ENCODE data around the gene SPART. TPM values are rescaled to one million over a fixed set of nuclear protein-coding genes. Genes with fewer than 3 reads are reported as not detected.
"Not testable (repeated sequence)": the region's sequence is repeated elsewhere in the genome, so short reads cannot be mapped to it uniquely, and the experiment has no call there.

The SPART gene
- total RNA-seq, 6 experiments from 2014 or later: 54.3 to 67.1 (median 58.6) TPM

DNA sequence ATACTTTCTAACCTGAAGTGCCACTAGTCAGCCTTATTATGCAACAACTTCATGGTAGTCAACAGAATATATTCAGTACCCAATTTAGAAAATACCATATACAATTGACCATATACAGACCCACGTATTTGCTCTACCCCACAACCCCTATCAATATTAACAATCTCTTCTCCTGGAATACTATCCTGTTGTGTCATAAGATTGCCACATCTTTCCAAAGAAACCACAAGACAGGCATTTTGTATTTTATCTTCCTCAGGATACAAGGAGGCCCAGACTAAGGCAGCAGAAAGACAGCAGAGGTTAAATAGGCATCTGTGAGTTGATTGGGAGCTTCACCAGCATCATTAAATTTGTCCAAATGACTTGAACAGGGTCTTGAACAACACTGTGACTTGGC, 4.5 kb downstream of the SPART start:
- TF ChIP-seq, protein P1, sequence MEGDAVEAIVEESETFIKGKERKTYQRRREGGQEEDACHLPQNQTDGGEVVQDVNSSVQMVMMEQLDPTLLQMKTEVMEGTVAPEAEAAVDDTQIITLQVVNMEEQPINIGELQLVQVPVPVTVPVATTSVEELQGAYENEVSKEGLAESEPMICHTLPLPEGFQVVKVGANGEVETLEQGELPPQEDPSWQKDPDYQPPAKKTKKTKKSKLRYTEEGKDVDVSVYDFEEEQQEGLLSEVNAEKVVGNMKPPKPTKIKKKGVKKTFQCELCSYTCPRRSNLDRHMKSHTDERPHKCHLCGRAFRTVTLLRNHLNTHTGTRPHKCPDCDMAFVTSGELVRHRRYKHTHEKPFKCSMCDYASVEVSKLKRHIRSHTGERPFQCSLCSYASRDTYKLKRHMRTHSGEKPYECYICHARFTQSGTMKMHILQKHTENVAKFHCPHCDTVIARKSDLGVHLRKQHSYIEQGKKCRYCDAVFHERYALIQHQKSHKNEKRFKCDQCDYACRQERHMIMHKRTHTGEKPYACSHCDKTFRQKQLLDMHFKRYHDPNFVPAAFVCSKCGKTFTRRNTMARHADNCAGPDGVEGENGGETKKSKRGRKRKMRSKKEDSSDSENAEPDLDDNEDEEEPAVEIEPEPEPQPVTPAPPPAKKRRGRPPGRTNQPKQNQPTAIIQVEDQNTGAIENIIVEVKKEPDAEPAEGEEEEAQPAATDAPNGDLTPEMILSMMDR (IDR thresholded peaks at IDR 0.05): no peak
- Mint-ChIP-seq H3K4me3 (peak overlapping the region; percentile 55), H3K4me1 (ENCODE audit: low read depth) (peaks cover 78% of the 10 kb centered on the region), H3K36me3 (ENCODE audit: low read depth) (peaks cover 32% of the 10 kb centered on the region), H3K27me3 (ENCODE audit: insufficient read depth) (peaks cover 3% of the 10 kb centered on the region; the same call in 1 of the 2 replicates), H3K9me3 (no peaks in the 10 kb centered on the region), H3K27ac (peak overlapping the region; percentile 71)
- DNase-seq: peak; percentile 60

DNA sequence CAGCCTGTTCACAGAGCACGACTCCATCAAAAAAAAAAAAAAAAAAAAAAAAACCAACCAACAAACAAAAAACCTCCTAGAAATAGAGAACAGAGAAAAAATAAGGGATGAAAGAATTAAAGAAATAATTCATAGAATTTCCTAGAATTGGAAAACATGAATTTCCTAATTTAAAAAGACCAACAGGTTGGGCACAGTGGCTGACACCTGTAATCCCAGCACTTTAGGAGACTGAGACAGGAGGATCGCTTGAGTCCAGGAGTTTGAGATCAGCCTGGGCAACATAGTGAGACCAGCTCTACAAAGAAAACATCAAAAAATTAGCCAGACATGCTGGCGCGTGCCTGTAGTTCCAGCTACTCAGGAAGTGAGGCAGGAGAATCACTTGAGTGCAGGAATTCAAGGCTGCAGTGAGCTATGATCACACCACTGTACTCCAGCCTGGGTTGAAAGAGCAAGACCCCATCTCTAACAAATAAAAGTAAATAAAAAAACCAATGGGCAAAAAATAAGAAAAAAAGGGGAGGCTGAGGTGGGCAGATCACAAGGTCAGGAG, 6.5 kb downstream of the SPART start:
- H3K4me1 Mint-ChIP-seq (ENCODE audit: low read depth): peaks cover 84% of the 10 kb centered on the region
- TF ChIP-seq, protein P1 (IDR thresholded peaks at IDR 0.05): no peak
- DNase-seq: no peak
- no peak overlapping the region for H3K4me3 Mint-ChIP-seq
- H3K27ac Mint-ChIP-seq: no peak overlapping the region
- peaks cover 3% of the 10 kb centered on the region; the same call in 1 of the 2 replicates for H3K27me3 Mint-ChIP-seq (ENCODE audit: insufficient read depth)
- H3K36me3 Mint-ChIP-seq (ENCODE audit: low read depth): peaks cover 32% of the 10 kb centered on the region
- no peaks in the 10 kb centered on the region for H3K9me3 Mint-ChIP-seq

DNA sequence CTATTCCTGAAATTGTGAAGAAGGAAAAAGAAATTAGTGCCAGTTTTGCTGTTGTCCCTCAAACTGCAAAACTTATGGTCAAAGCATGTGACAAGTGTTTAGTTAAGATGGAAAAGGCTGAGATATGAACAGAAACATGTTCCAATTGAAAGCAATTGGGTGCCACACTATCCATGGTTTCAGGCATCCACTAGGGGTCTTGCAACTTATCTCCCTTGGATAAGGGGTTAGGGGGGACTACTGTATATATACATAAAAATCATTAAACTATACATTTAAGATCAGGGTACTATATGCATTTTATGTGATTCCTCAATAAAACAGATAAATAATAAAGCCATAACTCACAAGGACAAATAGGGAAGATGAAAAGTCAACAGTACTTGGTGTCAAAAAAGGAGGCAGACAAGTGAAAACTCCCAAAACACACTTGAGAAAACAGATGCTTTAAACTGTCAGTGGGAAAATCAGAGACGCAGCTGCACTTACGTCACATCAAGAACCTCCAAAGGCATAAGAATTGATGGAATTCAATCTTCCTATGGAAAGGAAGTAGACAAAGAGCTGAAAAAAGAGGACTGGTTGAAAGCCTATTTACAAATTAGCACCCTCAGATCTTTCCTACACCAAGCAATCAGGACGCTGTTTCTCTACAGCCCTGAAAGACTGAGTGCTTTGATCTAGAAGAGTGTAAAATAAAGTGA, 8.1 kb downstream of the SPART start:
- no peak for DNase-seq
- H3K27me3 Mint-ChIP-seq (ENCODE audit: insufficient read depth): no peaks in the 10 kb centered on the region
- no peak overlapping the region for H3K4me3 Mint-ChIP-seq
- H3K9me3 Mint-ChIP-seq: no peaks in the 10 kb centered on the region
- TF ChIP-seq, protein P1 (IDR thresholded peaks at IDR 0.05): no peak
- H3K36me3 Mint-ChIP-seq (ENCODE audit: low read depth): peaks cover 31% of the 10 kb centered on the region
- peaks cover 83% of the 10 kb centered on the region for H3K4me1 Mint-ChIP-seq (ENCODE audit: low read depth)
- no peak overlapping the region for H3K27ac Mint-ChIP-seq

DNA sequence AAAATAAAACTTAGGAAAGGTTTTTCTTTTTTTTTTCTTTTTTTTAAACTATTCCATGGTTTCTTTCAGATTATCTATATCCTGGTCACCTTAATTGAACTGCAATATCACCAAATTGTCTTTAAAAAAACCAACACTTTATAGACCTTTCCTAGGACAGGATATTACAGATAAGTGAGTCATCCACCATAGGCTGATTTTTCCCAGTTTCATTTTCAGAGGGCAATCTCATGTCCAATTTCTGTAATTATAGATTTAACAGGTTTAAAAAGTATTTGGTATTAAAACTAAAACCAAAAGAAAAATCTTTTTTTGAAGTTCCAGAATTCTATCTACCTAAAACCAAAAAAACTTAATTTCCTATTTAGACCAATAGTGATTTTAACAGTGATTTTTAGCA, 13.2 kb downstream of the SPART start:
- no peak for DNase-seq
- no peaks in the 10 kb centered on the region for H3K9me3 Mint-ChIP-seq
- peak overlapping the region; percentile 36; the same call in 1 of the 2 replicates for H3K27ac Mint-ChIP-seq
- H3K4me3 Mint-ChIP-seq: peak overlapping the region; percentile 53
- no peaks in the 10 kb centered on the region for H3K27me3 Mint-ChIP-seq (ENCODE audit: insufficient read depth)
- H3K36me3 Mint-ChIP-seq (ENCODE audit: low read depth): peaks cover 54% of the 10 kb centered on the region
- peaks cover 53% of the 10 kb centered on the region for H3K4me1 Mint-ChIP-seq (ENCODE audit: low read depth)
- TF ChIP-seq, protein P1 (IDR thresholded peaks at IDR 0.05): no peak

DNA sequence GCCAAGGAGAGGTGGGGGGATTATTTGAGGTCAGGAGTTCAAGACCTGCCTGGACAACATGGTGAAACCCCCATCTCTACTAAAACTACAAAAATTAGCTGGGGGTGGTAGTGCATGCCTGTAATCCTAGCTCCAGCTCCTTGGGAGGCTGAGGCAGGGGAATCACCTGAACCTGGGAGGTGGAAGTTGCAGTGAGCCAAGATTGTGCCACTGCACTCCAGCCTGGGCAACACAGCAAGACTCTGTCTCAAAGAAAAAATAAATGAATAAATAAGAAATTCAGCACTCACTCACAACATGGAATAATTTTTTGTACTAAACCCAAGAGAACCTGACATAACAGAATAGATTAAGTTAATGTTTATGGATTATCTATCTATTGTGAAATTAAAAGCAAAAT, 13.9 kb downstream of the SPART start:
- not testable (repeated sequence) for H3K4me3 Mint-ChIP-seq; H3K9me3 Mint-ChIP-seq; DNase-seq; H3K27me3 Mint-ChIP-seq (ENCODE audit: insufficient read depth)
- Mint-ChIP-seq H3K36me3 (ENCODE audit: low read depth) (peaks cover 53% of the 10 kb centered on the region), H3K4me1 (ENCODE audit: low read depth) (peaks cover 47% of the 10 kb centered on the region), H3K27ac (peak overlapping the region; percentile 11; the same call in 1 of the 2 replicates)

DNA sequence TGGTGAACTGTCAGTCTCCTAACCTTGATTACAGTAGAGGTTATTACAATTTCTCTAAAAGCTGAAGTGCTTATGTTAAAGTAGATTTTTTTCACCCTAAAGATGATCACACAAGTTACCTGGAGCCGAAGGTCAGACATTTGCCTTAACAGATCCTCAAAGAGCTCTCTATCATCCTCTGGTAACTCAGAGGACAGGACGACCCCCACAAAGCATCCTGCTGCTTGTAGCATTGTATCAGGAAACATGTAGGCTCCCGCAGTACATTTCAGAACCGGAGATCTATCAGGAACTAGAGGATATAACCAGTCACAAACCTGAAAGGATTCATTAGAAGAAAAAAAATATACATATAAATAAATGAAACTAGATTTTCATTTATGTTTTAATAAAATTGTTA, 14.9 kb downstream of the SPART start:
- Mint-ChIP-seq H3K27ac (no peak overlapping the region), H3K27me3 (ENCODE audit: insufficient read depth) (no peaks in the 10 kb centered on the region), H3K4me3 (no peak overlapping the region), H3K4me1 (ENCODE audit: low read depth) (peaks cover 43% of the 10 kb centered on the region), H3K9me3 (no peaks in the 10 kb centered on the region), H3K36me3 (ENCODE audit: low read depth) (peaks cover 49% of the 10 kb centered on the region)
- no peak for DNase-seq
- TF ChIP-seq, protein P1 (IDR thresholded peaks at IDR 0.05): no peak

All from HFFc6 (cell line).